ENCODE results near the gene PACS1. TPM values are rescaled to one million over a fixed set of nuclear protein-coding genes. Genes with fewer than 3 reads are reported as not detected.

Gene PACS1
- total and polyA plus RNA-seq, 8 donors, result 50.7 to 57.5 (median 54.9) TPM

DNA sequence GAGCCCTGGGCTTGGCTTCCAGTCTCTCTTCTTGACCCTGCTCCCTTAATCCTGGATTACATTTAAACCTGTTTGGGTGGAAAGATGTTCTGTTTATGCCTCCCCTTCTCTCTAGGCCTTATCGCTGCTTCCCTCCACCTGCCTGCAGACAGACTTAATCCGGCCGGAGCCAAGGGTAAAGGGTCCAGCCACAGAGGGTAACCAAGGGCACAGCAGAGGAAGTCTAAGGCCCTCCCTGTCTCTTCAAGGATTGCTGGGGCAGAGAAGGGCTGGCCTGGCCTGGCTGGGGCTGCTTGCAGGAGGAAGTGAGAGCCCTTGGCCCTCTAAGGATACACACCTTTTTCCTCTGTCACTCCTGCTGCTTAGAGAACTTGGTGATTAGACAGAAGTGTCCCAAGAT is 23.2 kb upstream of the PACS1 start:
- peaks cover 0 to 12% of the 10 kb centered on the region in 2 donors for H3K4me1 ChIP-seq
- H3K27ac ChIP-seq, result no peak overlapping the region
- H3K9me3 ChIP-seq, result no peaks in the 10 kb centered on the region
- intact Hi-C loops (cut with DNase I), result no loop called here
- TF ChIP-seq, protein P1, sequence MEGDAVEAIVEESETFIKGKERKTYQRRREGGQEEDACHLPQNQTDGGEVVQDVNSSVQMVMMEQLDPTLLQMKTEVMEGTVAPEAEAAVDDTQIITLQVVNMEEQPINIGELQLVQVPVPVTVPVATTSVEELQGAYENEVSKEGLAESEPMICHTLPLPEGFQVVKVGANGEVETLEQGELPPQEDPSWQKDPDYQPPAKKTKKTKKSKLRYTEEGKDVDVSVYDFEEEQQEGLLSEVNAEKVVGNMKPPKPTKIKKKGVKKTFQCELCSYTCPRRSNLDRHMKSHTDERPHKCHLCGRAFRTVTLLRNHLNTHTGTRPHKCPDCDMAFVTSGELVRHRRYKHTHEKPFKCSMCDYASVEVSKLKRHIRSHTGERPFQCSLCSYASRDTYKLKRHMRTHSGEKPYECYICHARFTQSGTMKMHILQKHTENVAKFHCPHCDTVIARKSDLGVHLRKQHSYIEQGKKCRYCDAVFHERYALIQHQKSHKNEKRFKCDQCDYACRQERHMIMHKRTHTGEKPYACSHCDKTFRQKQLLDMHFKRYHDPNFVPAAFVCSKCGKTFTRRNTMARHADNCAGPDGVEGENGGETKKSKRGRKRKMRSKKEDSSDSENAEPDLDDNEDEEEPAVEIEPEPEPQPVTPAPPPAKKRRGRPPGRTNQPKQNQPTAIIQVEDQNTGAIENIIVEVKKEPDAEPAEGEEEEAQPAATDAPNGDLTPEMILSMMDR (IDR thresholded peaks at IDR 0.05), result no peak
- ATAC-seq (no peak), DNase-seq (no peak)
- H3K36me3 ChIP-seq, result no peaks in the 10 kb centered on the region
- H3K27me3 ChIP-seq, result peaks cover 8 to 26% of the 10 kb centered on the region in 2 donors
- no peak overlapping the region for H3K4me3 ChIP-seq

GRCh38 chr11:66047541-66048365 is 22.3 kb upstream of the PACS1 start:
- H3K9me3 ChIP-seq, result no peaks in the 10 kb centered on the region
- TF ChIP-seq, protein P1 (IDR thresholded peaks at IDR 0.05), result no peak
- DNase-seq (no peak), ATAC-seq (no peak)
- H3K27me3 ChIP-seq, result peaks cover 8 to 26% of the 10 kb centered on the region in 2 donors
- peaks cover 0 to 13% of the 10 kb centered on the region in 2 donors for H3K4me1 ChIP-seq
- intact Hi-C loops (cut with DNase I), result no loop called here
- no peak overlapping the region for H3K27ac ChIP-seq
- no peaks in the 10 kb centered on the region for H3K36me3 ChIP-seq
- no peak overlapping the region for H3K4me3 ChIP-seq

- H3K4me3 ChIP-seq, result no peak within 1 kb of the TSS
- ATAC-seq (no peak), DNase-seq (no peak)
- TF ChIP-seq, protein P1 (IDR thresholded peaks at IDR 0.05), result no peak
- peaks cover 9 to 23% of the 10 kb centered on the region in 2 donors for H3K4me1 ChIP-seq
- no peaks in the 10 kb centered on the region for H3K9me3 ChIP-seq
- H3K36me3 ChIP-seq, result peaks cover 0 to 4% of the 10 kb centered on the region in 2 donors
- no peak within 1 kb of the TSS for H3K27ac ChIP-seq
- peaks cover 8 to 26% of the 10 kb centered on the region in 2 donors for H3K27me3 ChIP-seq
- intact Hi-C loops (cut with DNase I), result no loop called here
Observed at GRCh38 chr11:66048547-66049323, 21.3 kb upstream of the PACS1 start, which contains the start of gene GAL3ST3. GAL3ST3 (minus strand) TSS chr11:66049161; CDS start chr11:66045415, 3,746 bp downstream.

- Histone ChIP-seq H3K27me3 (peaks cover 8 to 26% of the 10 kb centered on the region in 2 donors), H3K4me1 (peaks cover 9 to 29% of the 10 kb centered on the region in 2 donors), H3K4me3 (no peak overlapping the region), H3K27ac (no peak overlapping the region), H3K9me3 (no peaks in the 10 kb centered on the region), H3K36me3 (peaks cover 0 to 23% of the 10 kb centered on the region in 2 donors)
- DNase-seq (no peak), ATAC-seq (no peak)
- TF ChIP-seq, protein P1 (IDR thresholded peaks at IDR 0.05), result no peak
- intact Hi-C loops (cut with DNase I), result no loop called here
Observed at GRCh38 chr11:66050581-66051231, 19.4 kb upstream of the PACS1 start.
